ENCODE measurements around the gene RBM23.

GRCh38 chr14:22884738-22885523 is 34.0 kb downstream of the RBM23 start:
- TF ChIP-seq CTCF (IDR thresholded peaks at IDR 0.05) (no peak), JUN (CRISPR knock-in tag; IDR thresholded peaks at IDR 0.05) (no peak), MLX (CRISPR knock-in tag; IDR thresholded peaks at IDR 0.05) (no peak), USF2 (CRISPR knock-in tag; IDR thresholded peaks at IDR 0.05) (no peak), ZNF416 (CRISPR knock-in tag; IDR thresholded peaks at IDR 0.05) (no peak), ELF4 (CRISPR knock-in tag; IDR thresholded peaks at IDR 0.05; ENCODE audit: low read depth) (no peak), HMGXB4 (CRISPR knock-in tag; IDR thresholded peaks at IDR 0.05) (no peak), MAX (CRISPR knock-in tag; IDR thresholded peaks at IDR 0.05) (no peak), TEAD4 (CRISPR knock-in tag; IDR thresholded peaks at IDR 0.05) (no peak), ZNF219 (CRISPR knock-in tag; IDR thresholded peaks at IDR 0.05; ENCODE audit: borderline replicate concordance) (no peak), FOXP1 (CRISPR knock-in tag; IDR thresholded peaks at IDR 0.05; ENCODE audit: borderline replicate concordance) (no peak), MYBL2 (CRISPR knock-in tag; IDR thresholded peaks at IDR 0.05) (no peak), ZNF532 (CRISPR knock-in tag; IDR thresholded peaks at IDR 0.05; ENCODE audit: borderline replicate concordance) (no peak), ZNF317 (CRISPR knock-in tag; IDR thresholded peaks at IDR 0.05; ENCODE audit: borderline replicate concordance, low read depth) (no peak)

Data from WTC11 (cell line).